SH-SY5Y (cell line): ENCODE data around the gene FEM1C.

ENCODE experiments used
- GATA2 ChIP-seq: IDR thresholded peaks from 2 replicates; pipeline ENCODE4 v1.6.1; 2011; ENCODE audit warnings: mild to moderate bottlenecking, low read depth, low read length
- GATA3 ChIP-seq: IDR thresholded peaks from 2 replicates; pipeline ENCODE4 v1.6.1; 2011; ENCODE audit warnings: low read depth, mild to moderate bottlenecking, low read length, moderate library complexity

FEM1C gene, protein sequence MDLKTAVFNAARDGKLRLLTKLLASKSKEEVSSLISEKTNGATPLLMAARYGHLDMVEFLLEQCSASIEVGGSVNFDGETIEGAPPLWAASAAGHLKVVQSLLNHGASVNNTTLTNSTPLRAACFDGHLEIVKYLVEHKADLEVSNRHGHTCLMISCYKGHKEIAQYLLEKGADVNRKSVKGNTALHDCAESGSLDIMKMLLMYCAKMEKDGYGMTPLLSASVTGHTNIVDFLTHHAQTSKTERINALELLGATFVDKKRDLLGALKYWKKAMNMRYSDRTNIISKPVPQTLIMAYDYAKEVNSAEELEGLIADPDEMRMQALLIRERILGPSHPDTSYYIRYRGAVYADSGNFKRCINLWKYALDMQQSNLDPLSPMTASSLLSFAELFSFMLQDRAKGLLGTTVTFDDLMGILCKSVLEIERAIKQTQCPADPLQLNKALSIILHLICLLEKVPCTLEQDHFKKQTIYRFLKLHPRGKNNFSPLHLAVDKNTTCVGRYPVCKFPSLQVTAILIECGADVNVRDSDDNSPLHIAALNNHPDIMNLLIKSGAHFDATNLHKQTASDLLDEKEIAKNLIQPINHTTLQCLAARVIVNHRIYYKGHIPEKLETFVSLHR

DNA sequence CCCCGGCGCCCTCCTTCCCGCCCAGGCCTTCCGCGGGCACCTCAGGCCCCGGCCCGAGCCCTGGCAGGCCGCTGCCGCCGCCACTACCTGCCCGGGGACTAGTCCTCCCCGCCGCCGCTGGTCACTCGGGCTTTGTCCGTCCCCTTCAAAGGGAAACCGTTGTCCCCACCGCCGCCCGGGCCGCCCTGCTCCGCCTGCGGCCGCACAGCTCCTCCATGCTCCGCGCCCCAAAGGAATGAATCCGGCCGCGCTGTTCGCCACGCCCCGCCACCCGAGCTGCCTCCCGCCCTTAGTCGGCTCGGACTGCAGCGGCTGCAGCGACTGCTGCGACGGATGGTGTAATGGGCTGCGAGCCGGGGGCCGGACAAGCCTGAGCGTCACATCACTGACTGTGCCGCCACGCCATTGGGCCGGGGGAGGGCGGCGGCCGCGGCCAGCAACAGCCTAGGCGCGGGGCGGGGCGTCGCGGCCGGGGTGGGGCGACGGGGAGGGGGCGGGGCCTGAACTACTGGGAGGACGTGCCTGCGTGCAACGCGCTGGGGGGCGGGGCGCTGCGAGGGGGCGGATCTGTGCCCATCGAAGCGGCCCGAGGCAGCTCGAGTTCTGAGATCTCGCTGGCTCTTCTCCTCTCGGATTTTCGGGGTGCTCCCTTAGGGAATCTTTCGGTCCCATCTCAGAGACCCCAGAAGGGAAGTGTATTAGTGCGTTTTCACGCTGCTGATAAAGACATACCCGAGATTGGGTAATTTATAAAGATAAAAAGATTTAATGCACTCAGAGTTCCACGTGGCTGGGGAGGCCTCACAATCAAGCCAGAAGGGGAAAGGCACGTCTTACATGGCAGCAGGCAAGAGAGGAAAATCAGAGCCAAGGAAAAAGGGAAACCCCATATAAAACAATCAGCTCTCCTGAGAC, at the start of gene FEM1C:
Gene FEM1C (minus strand): TSS at position 340 of the 915 bp plus-strand sequence. CDS start 1,282 bp downstream, outside the sequence.
- no peak for TF ChIP-seq GATA2
- no peak for TF ChIP-seq GATA3

DNA sequence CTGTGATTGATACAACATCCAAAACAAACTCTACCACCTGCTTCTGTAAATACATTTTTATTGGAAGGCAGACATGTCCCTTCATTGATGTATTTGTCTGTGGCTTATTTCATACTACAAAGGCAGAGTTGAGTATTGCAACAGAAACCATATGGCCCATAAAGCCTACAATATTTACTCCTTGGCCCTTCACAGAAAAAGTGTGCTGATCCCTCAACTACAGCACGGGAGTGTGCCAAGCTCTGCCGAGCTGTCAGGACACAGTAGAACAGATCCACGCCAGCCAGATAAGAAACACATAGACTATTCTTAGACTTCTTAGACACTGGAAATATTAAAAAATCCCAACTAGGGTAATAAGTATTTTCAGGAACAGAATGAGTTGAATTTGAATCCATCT, 44.5 kb upstream of the FEM1C start:
- TF ChIP-seq GATA3 (no peak), GATA2 (no peak)

DNA sequence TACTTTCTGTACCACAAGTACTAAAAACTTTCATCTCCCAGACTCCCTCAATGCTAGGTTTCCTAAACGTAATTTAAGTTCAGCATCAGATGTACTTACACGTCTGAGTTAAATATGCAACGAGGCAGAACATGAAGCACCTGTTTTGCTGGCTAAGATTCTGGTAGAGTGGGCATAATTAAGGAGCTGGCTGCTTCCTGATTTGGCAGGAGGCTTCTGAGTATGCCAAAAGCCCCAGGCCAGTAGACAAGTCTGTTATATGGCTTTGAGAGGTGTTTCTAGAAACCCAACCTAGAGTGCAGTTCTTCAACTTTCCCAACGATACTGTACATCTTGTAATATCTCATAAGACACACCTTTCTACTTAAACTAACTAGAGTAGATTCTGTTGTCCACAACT, 44.1 kb upstream of the FEM1C start:
- TF ChIP-seq GATA3, result no peak
- TF ChIP-seq GATA2, result no peak

DNA sequence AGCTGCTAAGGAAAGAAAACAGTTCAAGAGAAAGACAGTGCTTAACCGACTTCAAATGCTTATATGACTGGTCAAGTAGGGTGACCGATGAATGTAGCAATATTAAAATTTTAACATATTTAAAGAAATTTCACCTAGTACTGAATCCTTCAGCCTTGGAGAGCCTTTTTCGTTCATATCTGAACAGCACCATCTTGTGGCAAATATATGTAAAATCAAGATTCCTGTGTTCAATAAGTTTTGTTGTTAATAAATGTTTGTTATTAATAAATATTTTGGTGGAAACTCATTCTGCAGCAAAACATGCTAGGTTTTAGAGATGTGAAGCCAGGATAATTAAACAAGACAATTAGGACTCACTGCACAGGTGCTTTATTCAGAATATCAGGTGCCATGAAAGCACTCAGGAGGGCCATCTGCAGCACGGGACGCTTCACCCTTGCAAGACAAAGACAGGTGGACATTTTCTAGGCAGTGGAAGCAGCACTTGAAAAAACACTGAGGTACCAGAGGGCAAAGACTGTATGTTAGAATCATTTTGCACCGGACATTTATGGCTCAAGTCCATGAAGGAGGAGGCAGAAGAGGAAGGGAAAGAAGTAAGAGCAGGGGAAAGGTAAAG, 42.1 kb upstream of the FEM1C start:
- TF ChIP-seq GATA3, result no peak
- no peak for TF ChIP-seq GATA2

DNA sequence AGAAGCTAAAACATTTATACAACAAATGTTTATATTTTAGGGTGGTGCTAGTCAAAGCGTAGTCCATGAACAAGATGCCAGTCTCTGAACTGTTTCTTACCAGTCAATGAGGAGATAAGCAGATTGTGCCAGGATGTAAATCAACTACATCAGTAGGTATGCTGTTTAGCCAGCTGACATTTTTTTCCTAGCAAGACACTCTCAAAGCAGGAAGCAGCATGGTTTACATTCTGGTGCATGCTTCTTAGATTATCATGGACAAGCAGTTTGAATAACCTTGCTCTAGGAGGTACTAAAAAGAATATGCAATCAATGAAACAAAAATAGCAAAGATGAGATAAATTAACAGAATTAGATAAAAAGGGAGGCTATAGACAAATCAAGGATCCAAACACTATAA, 40.7 kb upstream of the FEM1C start:
- no peak for TF ChIP-seq GATA2
- no peak for TF ChIP-seq GATA3

DNA sequence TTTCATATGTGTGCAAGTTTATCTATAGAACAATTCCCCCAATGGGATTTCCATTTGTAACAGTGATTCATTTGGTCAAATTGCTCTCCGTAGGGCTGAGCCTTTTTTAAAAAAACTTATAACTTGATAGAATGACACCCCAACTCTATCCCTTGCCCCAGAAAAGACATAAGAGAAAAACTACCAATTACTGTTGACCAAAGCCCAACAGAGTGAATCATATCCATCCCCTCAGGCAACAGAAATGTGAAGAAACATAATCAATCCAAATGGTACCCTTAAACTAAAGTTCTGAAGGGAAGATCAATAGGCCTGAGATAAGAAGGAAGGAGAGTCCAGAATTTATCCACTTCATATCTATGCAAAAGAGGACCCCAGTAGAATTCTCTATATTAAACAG, 39.9 kb upstream of the FEM1C start:
- no peak for TF ChIP-seq GATA2

DNA sequence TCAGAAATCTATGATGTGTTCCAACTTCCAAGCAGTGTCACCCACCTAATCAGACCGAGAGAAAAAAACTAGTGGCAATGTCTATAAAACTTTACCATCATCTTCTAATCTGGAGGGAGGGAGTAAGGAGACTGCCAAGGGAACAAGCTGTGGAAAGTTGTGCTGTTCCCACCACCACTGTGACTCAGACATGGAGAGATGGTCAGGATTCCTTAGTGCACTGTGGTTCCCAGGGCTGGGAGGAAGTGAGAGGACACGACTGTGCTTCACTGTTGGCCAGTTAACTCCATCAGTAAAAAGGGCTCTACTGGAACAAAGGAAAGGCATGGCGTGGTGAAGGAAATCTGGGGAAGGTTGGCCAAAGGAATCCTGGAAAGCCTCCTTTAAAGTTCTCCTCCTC, 38.9 kb upstream of the FEM1C start:
- no peak for TF ChIP-seq GATA3
- TF ChIP-seq GATA2, result no peak

DNA sequence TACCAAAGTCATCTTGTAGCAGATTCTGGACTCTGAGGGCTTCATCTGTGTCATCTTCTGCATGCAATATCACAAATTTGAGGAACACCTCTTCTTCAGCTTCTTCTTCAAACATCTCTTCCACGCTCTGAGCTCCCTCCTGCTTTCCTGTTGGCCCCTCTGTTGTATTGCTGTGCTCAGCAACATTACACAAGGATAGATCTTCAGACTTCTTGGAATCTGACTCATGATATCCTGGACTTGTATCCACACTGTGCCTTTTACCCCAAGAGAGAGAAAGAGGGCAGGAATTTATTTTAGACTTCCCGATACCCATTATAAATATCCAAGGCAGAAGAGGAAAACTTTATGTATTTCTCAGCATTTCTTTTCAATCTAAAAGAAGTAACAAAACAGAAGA, 36.4 kb upstream of the FEM1C start:
- TF ChIP-seq GATA3, result no peak
- TF ChIP-seq GATA2, result no peak

DNA sequence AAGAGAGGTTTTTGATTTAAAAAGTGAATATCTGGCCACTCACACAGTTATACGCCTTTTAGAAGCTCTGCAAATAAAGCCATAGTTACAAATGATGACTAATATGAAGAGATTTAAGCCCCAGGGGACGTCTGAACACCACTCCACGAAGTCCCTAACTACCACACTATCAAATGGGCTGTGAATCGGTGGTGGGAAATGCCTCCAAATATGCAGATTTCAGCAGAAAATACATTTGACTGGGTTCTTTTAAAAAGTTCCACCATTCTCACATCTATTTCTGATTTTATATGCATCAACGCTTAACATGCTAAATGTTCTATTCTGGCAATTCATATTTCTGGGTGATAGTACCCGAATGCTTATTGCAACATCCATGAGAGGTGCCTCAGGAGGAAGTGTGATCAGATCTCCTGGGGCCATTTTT, 35.2 kb upstream of the FEM1C start:
- TF ChIP-seq GATA3, result no peak
- no peak for TF ChIP-seq GATA2

DNA sequence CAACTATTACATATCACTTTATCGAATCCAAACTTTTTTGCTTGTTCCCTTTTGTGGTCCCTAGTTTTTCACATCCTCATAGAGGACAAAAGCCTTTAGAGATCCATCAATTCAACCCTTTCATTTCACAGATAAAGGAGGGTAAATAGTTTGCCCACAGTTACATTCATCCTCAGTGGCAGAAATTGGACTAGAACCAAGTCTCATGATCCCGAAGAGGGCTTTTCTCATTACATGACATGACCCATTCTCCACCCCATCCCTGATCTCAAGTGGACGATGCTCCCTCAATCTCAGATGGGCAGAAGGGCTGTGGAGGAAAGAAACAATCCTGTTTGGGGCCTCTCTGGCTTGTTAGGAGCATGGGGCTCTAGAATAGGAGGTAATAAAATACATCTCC, 34.6 kb upstream of the FEM1C start:
- TF ChIP-seq GATA2 (no peak), GATA3 (no peak)

DNA sequence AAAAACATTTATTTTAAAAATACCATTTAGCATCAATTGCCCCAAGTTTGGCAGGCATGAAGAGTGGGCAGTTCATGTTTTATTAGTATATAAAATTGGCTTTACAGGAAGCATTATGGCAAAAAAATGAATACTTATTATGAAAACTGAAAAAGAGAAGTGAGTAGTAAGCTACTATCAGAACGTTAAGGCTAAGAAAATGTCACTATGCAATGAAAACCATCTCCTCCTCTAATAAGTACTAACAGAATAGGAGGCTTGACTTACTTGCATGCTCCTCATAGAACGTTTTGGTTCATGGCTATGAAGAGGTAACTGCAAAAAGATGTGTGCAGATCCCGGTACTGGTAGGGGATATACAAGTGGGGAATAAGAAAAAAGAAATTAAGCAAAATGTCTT, 34.1 kb upstream of the FEM1C start:
- TF ChIP-seq GATA3, result no peak
- TF ChIP-seq GATA2, result no peak

DNA sequence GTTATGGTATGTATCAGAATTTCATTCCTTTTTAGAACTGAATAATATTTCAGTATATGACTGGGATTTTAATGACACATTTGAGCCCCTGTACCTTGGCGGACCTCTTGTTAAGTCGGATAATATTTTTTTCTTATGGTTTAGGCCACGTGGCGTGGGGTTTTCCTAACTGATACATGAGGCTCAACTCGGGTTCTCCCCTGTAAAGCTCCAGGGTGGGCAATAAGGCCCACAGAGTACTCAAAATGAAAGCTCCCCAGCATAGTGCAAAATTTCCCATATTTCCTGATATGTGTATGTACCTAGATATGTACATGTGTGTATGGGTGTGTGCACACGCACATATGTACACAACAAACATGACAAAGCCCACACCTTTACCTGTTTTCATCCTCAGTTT, 33.2 kb upstream of the FEM1C start:
- TF ChIP-seq GATA3, result no peak
- TF ChIP-seq GATA2, result no peak

DNA sequence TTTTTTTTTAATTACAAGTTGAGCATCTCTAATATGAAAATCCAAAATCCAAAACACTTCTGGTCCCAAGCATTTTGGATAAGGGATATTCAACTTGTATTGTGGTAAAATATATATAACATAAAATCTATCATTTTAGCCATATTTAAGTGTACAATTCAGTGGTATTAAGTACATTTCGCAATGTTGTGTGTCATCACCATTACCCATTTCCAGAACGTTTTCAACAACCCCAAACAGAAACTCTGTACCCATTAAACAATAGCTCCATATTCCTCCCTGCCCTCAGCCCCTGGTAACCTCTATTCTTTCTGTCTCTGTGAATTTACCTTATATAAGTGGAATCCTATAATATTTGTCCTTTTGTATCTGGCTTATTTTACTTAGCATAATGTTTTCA, 32.8 kb upstream of the FEM1C start:
- no peak for TF ChIP-seq GATA3
- TF ChIP-seq GATA2, result no peak
